Measurements from ENCODE around the gene ADCY5.

Gene ADCY5

DNA sequence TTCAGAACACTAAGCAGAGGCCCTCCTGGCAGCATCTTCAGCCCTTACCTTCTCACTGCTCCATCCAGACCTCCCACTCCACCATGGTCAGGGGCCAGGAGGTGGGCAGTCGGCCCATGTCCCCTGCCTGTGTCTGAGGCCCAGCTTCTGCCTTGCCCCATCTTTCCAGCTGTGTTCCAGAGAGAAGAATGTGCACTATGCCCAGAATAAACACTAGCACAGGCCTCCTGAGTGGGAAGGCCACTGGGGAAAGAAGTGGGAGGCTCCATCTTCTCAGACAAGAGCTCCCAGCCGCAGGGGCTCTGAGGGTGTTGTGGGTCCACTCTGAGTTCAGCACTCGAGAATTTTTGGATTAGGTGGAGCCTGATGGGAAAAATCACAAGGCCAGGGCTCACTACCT is 44.5 kb downstream of the ADCY5 start:
- no peak for DNase-seq

DNA sequence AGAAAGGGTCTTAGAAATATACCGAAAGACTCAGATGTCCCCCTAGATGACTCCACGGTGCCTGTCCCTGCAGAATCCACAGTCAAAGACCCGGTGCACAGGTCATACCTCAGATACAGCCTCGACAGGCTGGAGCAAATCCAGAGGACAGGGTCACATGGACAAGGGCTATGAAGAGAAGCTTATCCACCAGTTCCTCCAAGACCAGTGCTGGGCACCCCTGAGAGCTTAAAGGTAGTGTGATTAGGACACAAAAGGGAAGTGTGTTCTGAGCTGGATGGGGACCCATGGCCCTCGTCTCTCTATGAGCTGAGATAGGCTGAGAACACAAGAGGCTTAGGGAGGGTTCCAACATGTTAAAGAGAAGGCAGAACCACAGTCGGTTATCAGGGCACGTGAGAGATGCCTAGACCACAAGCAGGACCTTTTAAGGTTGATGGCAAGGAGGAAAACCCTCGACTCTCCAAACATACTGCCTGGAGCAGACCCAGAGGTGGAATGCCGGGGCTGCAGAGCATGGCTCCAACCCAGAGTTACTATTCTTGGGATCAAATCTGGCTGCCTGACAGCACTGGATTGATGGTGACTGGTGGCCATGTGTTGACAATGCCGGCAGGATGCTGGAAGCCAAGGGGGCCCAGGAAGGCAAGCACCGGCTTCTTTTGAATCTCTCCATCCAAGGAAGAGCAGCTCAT is 46.9 kb downstream of the ADCY5 start:
- no peak for DNase-seq

DNA sequence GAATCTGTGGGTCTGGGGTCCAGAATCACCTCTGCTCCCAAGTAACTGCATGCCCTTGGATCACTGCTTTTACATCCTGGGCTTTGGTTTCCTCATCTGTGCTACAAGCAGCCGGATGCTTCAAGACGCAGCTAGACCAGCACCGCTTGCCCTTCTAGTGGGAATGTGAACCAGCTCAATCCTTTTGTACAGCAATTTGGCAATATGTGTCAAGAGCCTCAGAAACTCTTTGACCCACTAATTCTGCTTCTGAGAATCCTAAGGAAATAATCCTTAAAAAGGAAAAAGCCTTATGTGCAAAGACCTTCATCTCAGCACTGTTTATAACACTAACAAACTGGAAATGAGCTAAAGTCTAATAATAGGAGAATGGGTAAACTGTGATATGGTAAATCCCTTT is 48.7 kb downstream of the ADCY5 start:
- no peak for DNase-seq

DNA sequence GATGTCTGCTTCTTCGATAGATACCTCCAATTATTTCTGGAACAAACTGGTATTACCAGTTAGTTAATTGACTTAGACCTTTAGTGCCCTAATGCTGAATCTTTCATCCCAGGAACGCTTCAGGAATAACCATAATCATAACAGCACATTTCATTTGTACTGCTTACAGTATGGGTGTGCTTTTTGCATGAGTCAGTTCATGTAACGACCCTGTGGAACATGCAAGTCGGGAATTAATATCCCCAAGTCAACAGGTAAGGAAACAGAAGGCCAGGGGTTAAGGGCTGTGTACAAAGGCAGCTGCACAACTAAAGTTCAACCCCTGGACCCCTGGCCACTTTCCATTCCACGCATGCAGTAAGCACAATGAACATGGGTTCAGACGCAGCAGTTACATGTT is 49.2 kb downstream of the ADCY5 start:
- no peak for DNase-seq

DNA sequence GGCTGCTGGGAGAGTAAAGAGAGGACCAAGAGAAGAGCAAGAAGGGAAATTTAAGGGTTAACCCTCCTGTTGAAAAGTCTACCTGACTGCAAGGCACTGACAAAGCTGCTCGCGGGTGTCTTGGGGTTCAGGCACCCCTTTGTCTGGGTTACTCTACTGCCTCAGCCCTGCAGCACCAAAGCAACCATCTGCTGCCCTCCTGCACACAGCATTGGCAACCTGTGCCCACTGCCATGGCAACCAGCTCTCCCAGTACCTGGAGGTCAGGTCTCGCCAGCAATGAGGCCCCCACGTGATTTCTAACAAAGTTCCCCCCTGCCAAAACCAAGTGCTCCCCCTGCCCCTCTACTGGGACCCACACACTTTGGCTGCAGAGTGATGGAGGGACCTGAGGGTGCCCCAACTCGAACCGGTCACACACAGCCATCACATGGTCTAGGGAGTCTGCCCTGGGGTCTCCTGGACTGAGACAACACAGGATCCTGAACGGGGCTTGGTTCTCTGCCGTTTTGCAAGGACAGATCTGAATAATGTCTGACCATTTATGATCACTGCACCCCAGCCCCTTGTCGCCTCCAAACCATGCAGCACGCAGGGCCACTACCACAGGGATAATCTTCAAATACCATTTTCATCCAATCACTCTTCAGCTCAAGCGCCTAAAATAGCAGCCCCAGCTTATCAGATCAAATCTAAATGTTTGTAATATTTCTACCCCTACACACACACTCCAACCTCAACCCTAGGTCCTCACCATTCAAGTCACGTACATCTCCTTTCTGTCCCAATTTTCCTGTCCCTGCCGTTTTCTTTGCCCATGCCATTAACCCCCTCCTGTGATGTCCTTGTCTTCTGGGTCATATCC is 50.7 kb downstream of the ADCY5 start:
- DNase-seq = no peak

DNA sequence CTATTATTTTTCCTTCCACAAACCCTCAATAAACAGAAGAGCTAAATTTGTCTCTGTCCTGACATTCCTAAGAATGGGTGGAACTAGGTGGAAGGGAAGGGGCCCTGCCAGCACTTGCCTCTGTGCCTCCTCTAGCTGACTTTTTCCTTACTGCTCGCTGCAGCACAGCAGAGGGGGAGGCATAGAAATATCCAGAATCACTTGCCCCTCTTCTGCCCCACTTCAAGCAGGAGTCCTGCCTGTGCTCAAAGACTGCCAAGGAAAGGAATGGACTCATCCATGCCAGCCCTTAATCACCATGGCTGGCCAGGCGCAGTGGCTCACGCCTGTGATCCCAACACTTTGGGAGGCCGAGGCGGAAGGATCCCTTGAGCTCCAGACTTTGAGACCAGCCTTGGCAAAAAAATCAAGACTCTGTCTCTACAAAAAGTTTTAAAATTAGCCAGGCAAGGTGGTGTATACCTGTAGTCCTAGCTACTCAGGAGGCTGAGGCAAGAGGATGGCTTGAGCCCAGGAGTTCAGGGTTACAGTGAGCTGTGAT is 51.8 kb downstream of the ADCY5 start:
- DNase-seq = no peak

DNA sequence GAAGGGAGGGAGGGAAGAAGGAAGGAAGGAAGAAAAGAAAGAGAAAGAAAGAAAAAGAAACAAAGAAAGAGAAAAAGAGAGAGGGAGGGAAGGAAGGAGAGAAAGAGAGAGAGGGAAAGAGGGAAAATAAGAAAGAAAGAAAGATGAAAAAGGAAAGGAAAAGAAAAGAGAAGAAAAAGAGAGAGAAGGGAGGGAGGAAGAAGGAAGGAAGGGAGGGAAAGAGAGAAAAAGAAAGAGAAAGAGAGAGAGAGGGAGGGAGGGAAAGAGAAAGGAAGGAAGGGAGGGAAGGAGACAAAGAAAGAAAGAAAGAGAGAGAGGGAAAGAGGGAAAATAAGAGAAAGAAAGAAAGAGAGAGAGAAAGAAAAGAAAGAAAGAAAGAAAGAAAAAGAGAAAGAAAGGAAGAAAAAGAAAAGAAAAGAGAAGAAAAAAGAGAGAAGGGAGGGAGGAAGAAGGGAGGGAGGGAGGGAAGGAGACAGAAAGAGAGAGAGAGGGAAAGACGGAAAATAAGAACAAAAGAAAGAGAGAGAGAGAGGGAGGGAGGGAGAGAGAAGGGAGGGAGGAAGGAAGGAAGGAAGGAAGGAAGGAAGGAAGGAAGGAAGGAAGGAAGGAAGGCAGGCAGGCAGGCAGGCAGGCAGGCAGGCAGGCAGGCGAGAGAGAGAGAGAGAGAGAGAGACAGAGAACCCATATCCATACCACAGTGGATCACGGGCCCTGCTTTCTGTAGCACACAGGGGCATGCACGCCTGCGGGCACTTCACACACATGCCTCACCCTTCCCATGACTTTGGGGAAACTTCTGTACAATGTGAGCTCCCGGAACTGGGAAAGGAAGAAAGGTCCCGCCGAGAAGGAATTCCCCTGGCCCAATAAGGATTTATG is 52.5 kb downstream of the ADCY5 start:
- DNase-seq = no peak

DNA sequence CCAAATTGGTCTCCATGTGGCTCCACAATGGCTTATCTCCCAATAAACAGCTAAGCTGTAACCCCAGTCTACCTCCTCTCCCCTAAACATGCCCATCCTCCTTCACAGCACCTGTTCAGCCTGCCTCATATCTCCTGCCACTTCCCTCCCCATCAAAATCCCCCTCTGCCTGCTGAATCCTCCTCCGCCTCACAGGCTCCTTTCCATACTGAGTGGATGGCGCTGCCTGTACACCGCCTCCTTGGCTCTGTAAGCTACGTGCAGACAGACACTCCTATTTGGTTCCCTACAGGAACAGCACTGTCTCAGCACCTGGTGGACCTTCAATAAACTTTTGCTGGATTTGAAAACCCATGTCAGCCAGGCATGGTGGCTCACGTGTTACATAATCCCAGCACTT is 53.7 kb downstream of the ADCY5 start:
- DNase-seq = no peak

DNA sequence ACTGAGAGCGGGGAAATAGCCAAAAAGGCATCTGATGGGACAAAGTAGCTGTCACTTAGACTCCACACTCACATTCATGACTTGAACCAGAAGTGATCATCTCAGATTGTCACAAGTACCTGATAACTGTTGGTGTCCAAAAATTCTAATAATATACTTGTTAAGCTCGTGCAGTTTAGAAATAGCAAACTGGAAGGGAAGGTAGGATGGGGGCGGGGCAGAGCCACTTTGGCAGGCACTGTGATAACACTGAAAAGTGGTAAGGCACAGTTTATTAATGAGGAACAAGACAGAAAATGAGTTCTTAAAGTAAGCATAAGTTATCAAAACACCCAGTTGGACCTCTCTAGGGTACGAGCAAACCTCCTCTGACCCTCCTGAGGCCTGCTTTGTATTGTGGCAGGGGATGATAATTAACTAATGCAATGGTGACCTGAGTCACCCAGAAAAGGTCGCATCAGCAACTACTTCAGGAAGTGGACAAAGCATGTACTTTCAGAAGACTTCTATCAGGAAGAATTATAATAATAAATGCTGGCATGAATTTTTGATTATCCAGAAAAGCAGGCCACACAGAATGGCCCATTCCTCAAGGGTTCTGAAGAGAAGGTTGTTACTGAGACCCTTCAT is 54.4 kb downstream of the ADCY5 start:
- DNase-seq = no peak

DNA sequence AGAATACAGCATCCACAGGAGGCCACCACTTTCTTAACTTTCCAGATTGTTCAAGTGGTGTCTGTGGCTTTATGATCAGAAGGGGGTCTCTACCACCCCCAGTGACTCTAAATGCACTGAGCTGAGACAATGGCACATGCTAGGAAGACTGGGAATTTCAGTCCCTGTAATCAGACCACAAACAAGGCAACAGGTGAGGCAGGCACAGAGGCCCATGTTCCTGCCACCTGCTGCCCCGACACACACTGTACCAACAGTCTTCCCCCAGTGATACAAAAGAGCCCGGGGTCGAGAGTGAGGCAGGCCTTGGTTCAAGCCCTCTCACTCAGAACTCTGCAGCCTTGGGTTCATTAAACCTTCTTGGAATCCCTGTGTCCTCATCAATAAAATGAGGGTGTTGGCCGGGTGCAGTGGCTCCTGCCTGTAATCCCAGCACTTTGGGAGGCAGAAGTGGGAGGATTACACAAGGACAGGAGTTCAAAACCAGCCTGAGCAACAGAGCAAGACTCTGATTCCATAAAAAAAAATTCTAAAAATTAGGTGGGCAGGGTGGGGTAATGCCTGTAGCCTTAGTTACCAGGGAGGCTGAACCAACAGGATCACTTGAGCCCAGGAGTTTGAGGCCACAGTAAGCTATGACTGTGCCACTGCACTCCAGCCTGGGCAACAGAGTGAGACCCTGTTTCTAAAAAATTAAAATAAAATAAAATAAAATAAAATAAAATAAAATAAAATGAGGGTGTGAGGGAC is 55.8 kb downstream of the ADCY5 start:
- no peak for DNase-seq

DNA sequence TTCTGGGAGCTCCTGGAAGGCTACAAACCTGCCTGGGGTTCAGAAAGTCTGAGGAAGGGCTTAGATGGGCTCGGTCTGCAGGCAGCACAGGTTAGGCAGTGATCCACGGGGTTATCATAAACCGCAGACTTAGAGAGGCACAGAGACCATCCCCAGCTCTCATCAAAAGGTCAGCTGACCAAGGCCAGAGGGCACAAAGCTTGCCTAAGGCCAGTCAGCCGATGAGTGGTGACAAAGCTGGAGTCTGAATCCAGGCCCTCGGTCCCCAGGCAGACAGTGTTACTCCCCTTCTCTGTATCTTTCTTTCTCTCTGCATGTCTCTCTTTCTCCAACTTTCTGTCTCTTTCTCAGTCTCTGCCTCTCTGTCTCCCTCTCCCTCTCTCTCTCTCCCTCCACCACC is 56.5 kb downstream of the ADCY5 start:
- DNase-seq = no peak

DNA sequence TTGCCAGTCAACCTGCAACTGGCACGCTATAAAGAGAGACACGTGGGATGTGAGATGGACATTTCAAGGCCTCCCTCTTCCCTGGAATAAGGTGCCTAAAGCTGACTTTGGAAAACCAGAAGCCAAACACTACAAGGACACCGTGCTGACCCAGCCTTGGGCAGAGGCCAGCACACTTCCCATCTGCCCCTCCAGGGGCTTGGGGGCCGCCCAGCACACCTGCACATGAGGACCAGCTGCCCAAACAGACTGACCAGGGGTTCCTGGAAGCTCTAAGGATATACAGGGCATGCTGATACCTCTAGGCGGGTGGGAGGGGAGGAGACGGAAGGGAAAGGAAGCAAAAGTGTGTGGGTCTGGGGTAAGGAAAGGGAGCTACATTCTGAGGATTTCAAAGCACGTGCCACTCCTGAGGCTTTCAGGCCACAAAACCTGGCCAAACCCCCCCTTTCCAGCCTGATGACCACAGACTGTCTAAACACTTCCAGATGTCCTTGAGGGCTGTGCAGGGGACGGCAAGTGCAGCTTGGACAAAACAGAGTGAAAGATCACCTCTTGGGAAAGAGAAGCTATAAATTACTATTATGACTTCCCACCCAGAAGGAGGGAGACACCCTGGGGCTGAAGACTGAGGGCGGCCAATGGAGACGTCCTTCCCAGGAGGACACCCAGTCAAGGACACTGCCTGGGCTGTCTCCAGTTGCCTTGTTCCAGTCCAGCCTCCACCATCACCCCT is 57.9 kb downstream of the ADCY5 start:
- no peak for DNase-seq

DNA sequence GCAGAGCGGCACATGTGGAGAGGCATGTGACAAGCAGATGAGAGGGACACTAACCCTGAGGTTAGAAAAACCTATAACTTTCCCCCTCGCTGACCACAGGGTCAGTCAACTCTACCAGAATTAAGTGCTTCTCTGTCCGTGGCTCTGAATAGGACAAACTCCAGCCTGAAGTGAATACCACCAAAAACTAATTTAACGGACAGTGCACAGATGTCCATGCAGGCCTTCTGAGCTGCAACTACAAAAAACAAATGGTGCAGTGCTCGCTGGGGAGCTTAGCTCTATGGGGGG is 59.3 kb downstream of the ADCY5 start:
- DNase-seq = no peak

DNA sequence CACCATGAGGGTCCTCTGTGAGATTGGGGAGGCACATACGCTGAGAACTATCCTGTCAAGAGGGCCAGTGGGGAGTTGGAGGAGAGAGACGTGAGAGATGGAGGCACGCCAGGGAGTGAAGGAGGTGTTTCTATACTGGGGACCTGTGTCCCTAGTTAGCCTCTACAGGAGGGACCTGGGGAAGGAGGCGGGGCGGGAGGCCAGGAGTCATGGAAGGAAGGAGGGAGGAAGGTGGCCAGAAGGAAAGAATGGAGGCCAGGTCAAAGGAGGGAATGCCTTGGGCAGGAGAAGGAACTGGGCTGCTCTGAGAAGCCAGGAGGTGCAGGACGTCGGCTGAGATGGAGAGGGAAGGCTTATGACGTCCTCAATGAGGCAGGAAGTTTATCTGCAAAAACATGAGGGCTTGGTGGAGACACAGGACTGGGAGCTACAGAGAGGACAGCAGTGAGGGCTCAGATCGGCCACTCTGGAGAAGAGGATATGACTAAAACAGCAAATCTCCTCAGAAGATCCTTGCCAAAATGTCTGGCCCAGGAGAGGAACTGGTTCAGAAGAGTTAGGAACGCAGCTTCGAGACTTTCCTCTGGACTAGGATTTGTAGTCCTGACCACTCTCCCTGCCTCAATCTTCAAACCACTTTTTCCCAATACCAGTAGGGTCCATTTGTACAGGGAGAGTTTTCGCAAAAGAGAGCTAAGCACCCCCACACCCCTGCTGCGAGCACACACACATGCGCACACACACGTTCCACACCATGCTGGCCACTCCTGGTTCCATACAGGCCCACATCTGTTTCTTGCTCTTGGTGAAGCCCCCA is 59.9 kb downstream of the ADCY5 start:
- DNase-seq = no peak

DNA sequence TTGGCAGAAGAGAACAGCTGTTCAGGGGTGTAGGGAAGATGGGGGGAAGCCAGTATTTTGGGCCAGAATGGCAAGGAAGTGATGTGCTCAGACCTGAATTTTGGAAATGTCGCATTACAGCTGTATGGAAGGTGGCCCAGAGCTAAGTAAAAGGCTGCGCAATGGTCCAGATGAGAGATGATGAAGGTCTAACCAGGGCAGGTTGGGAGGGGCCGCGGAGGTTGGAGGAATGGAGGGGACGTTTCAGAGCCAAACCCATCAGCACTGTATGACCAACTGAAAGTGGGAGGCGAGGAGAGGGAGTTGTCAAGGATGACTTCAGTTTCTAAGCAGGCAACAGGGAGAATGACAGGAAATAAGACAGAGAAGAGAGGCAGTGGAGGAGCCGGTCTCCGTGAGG is 60.8 kb downstream of the ADCY5 start:
- no peak for DNase-seq

DNA sequence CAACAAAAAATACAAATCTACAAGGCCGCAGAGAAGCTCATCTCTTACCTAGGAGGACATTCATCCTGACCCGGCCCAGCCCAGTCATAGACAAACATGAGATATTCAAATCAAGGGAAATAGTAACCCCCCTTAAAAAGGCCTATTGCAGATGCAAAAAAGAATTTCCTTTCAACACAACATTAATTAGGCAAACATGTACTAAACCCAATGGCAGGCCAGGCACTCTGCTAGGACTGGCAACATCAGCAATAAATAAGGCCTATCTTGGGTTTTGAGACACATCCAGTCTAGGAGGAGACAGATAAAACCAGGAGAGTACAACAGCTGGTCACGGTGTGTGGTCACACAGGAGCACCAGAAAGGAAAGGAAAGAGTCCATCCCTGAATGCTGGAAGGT is 61.4 kb downstream of the ADCY5 start:
- DNase-seq = no peak

DNA sequence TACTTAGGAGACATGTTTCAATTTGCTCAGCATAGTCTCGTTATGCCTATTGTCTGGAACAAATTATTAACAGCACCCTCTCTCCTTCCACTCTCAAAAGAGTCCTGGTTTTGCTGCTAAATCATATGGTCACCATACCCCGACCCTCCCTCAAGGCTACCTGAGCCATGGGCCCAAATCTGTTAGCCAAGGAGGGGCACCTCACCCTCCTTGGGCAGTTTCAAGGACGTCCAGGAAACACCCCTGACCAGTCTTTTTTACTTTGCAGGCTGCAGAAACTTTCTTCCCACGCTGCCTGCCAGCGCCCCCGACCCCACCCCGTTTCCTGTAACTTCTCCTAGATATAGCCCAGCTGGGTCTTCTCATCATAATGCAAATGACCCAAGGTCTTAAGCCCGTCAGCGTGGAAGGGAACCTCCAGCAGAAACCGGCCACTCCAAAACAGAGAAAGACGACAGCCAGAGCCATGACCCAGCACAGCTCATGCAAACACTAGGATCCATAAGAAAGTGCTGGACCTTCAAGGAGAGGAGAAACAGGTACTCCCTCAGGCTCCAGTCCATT is 62.3 kb downstream of the ADCY5 start:
- DNase-seq = no peak

DNA sequence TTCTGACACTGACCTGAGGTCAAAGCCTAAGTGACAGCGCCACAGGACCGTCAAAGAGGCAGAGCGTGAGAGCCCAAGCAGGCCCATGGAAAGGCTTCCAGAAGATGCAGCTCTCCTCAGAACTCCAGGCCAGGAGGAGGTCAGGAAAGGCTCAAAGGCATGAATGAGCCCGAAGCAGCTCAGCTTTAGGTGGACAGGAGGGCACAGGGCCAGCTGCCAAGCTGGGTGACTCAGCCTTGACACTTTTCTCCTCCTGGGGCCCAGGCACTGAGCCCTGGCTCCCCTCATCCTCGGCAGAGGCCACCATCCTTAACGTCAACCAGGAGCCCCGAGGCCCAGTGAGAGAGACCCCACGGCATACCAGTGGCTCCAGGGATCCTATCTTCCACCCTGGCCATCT is 62.9 kb downstream of the ADCY5 start:
- no peak for DNase-seq

DNA sequence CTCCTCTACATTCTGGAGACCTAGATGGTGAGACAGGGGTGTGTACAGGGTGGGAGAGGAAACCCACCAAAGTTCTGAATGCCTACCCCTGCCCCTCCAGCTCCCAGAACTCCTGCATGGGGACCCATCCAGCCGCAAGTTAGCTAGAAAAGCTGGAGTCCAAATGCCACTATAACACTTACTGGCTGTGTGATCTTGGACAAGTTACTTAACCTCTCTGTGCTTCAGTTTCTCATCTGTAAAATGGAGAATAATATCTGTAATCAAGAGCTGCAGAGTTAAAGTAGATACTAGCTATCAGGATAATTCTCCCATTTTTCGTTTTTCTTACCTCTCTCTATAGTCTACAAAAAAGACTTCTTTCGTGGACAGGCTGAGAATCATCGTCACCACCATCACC is 63.4 kb downstream of the ADCY5 start:
- no peak for DNase-seq

DNA sequence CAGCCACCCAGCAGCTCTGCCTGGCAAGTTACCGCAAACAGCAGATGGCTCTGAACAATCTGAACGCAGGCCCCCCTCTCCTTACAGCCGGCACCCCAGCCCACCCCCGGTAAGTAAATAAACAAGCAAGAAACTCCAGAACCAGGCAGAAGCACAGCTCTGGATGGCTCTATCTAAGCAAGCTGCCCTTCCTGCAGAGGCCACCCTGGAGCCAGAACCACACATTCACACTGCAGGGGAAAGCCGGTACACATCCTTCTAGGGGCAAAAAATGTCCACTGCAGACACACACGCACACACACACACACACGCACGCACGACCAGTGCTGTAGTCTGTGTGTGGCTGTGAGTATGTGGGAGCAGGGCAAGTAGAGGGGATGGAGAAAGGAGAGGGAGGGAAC is 63.9 kb downstream of the ADCY5 start:
- no peak for DNase-seq
